ENCODE measurements around the gene KRTAP6-1.

Gene KRTAP6-1

GRCh38 chr21:30590297-30590696 lies 23.4 kb downstream of the KRTAP6-1 start, which contains the start of gene KRTAP22-2:
TSS of gene KRTAP22-2 (minus strand) at chr21:30590397.
- no peak for TF ChIP-seq CTCF (conservative IDR thresholded peaks at IDR 0.05; ENCODE audit: control insufficient read depth, insufficient read depth, low read depth, low read length)
- H3K4me3 ChIP-seq (ENCODE audit: control insufficient read depth, low read depth, low read length): no peak within 1 kb of the TSS
- no peak for DNase-seq (ENCODE audit: low read depth)

- no peak for TF ChIP-seq CTCF (conservative IDR thresholded peaks at IDR 0.05; ENCODE audit: control insufficient read depth, insufficient read depth, low read depth, low read length)
- H3K4me3 ChIP-seq (ENCODE audit: control insufficient read depth, low read depth, low read length): no peak overlapping the region
- no peak for DNase-seq (ENCODE audit: low read depth)
Measured at GRCh38 chr21:30582870-30583269, 30.9 kb downstream of the KRTAP6-1 start.

GRCh38 chr21:30580132-30580531 lies 33.6 kb downstream of the KRTAP6-1 start:
- no peak for DNase-seq (ENCODE audit: low read depth)
- no peak for TF ChIP-seq CTCF (conservative IDR thresholded peaks at IDR 0.05; ENCODE audit: control insufficient read depth, insufficient read depth, low read depth, low read length)
- no peak overlapping the region for H3K4me3 ChIP-seq (ENCODE audit: control insufficient read depth, low read depth, low read length)

GRCh38 chr21:30579346-30579745 lies 34.4 kb downstream of the KRTAP6-1 start:
- H3K4me3 ChIP-seq (ENCODE audit: control insufficient read depth, low read depth, low read length): no peak overlapping the region
- DNase-seq (ENCODE audit: low read depth): no peak
- TF ChIP-seq CTCF (conservative IDR thresholded peaks at IDR 0.05; ENCODE audit: control insufficient read depth, insufficient read depth, low read depth, low read length): no peak

GRCh38 chr21:30577766-30578165 lies 36.0 kb downstream of the KRTAP6-1 start:
- DNase-seq (ENCODE audit: low read depth): no peak
- H3K4me3 ChIP-seq (ENCODE audit: control insufficient read depth, low read depth, low read length): no peak overlapping the region
- no peak for TF ChIP-seq CTCF (conservative IDR thresholded peaks at IDR 0.05; ENCODE audit: control insufficient read depth, insufficient read depth, low read depth, low read length)

GRCh38 chr21:30567617-30568016 lies 46.1 kb downstream of the KRTAP6-1 start:
- no peak overlapping the region for H3K4me3 ChIP-seq (ENCODE audit: control insufficient read depth, low read depth, low read length)
- DNase-seq (ENCODE audit: low read depth): no peak
- no peak for TF ChIP-seq CTCF (conservative IDR thresholded peaks at IDR 0.05; ENCODE audit: control insufficient read depth, insufficient read depth, low read depth, low read length)

GRCh38 chr21:30563630-30564029 lies 50.1 kb downstream of the KRTAP6-1 start:
- H3K4me3 ChIP-seq (ENCODE audit: control insufficient read depth, low read depth, low read length): no peak overlapping the region
- DNase-seq (ENCODE audit: low read depth): no peak
- no peak for TF ChIP-seq CTCF (conservative IDR thresholded peaks at IDR 0.05; ENCODE audit: control insufficient read depth, insufficient read depth, low read depth, low read length)

All from fibroblast of mammary gland (primary cell).